ENCODE results near the gene KLHDC4.
"Not testable (repeated sequence)": the region's sequence is repeated elsewhere in the genome, so short reads cannot be mapped to it uniquely, and the experiment has no call there.

The KLHDC4 gene

GRCh38 chr16:87741700-87742415 lies 23.9 kb downstream of the KLHDC4 start:
- DNase-seq = no peak

GRCh38 chr16:87740909-87741424 lies 24.8 kb downstream of the KLHDC4 start:
- no peak for DNase-seq

- no peak for DNase-seq
Observed at GRCh38 chr16:87740441-87740840, 25.3 kb downstream of the KLHDC4 start.

GRCh38 chr16:87739801-87740200 lies 26.0 kb downstream of the KLHDC4 start:
- DNase-seq = no peak

- DNase-seq = no peak
Observed at GRCh38 chr16:87736008-87736382, 29.8 kb downstream of the KLHDC4 start.

GRCh38 chr16:87735270-87736007 lies 30.3 kb downstream of the KLHDC4 start:
- no peak for DNase-seq

GRCh38 chr16:87734644-87735043 lies 31.1 kb downstream of the KLHDC4 start:
- no peak for DNase-seq

- DNase-seq = no peak
Observed at GRCh38 chr16:87733190-87733589, 32.6 kb downstream of the KLHDC4 start.

- no peak for DNase-seq
Observed at GRCh38 chr16:87731607-87732006, 34.2 kb downstream of the KLHDC4 start.

GRCh38 chr16:87729266-87729954 lies 36.4 kb downstream of the KLHDC4 start:
- no peak for DNase-seq

- no peak for DNase-seq
Observed at GRCh38 chr16:87728026-87728425, 37.8 kb downstream of the KLHDC4 start.

- no peak for DNase-seq
Observed at GRCh38 chr16:87727346-87727745, 38.4 kb downstream of the KLHDC4 start.

GRCh38 chr16:87726577-87726976 lies 39.2 kb downstream of the KLHDC4 start:
- not testable (repeated sequence) for DNase-seq

- no peak for DNase-seq
Observed at GRCh38 chr16:87725596-87726235, 40.1 kb downstream of the KLHDC4 start.

- no peak for DNase-seq
Observed at GRCh38 chr16:87724490-87725291, 41.1 kb downstream of the KLHDC4 start.

- DNase-seq = no peak
Observed at GRCh38 chr16:87723226-87723623, 42.6 kb downstream of the KLHDC4 start.

- no peak for DNase-seq
Observed at GRCh38 chr16:87722590-87723225, 43.1 kb downstream of the KLHDC4 start.

- DNase-seq = no peak
Observed at GRCh38 chr16:87721622-87722585, 43.9 kb downstream of the KLHDC4 start.

GRCh38 chr16:87720446-87720845 lies 45.3 kb downstream of the KLHDC4 start:
- DNase-seq = no peak

GRCh38 chr16:87718831-87719230 lies 47.0 kb downstream of the KLHDC4 start:
- DNase-seq = not testable (repeated sequence)

GRCh38 chr16:87715658-87716057 lies 50.1 kb downstream of the KLHDC4 start:
- DNase-seq = no peak
